GM19239 (cell line): ENCODE data around the gene EIF4E1B.
"Not testable (repeated sequence)": the region's sequence is repeated elsewhere in the genome, so short reads cannot be mapped to it uniquely, and the experiment has no call there.

ENCODE experiments used
- DNase-seq: peaks from one replicate; pipeline ENCODE4 v3.0.0; 2011; ENCODE audit warnings: low spot score; ENCODE audit not compliant: insufficient read length
- FAIRE-seq: peaks from 2 replicates; lab custom pipeline; 2011; peaks lifted over from hg19 to GRCh38; lab: Jason Lieb, UNC

Gene EIF4E1B, protein sequence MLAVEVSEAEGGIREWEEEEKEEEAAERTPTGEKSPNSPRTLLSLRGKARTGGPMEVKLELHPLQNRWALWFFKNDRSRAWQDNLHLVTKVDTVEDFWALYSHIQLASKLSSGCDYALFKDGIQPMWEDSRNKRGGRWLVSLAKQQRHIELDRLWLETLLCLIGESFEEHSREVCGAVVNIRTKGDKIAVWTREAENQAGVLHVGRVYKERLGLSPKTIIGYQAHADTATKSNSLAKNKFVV

DNA sequence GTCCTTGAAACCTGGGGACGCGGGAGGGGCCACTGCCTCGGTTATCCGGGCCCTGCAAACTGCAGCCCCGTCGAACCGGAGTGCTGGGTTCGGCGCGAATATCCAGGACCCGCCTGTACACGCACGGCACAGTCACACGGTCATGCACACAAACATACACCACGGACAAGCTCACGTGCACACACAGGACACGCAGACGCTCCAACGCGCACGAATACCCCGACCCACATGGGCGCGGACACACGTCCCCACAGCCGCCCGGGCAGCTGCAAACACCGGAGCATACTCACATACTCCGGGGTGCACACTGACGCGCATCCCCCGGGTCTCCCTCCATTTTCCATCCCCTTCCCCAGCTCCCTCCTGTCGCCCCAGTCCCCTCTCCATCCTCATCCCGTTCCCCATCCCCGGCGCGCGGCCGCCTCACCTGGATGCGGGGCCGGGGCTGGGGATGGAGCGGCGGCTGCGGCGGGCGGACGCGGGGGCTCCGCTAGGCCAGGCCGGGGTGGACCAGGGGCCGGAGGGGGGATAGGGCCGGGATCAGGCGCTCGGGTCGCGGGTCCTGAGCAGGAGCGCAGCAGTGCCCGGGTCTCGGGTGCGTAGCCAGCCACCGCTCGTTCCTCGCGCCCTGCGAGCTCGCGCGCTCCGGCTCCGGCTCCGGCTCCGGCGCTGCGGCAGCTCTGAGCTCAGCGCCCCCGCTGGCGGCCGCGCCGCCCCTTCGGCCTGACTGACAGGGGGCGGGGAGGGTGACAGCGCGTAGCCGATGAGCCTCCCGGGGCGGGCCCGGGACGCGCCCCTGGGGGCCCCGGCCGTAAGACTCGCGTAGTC, at the start of gene EIF4E1B, which contains the start of gene SNCB:
EIF4E1B (plus strand) TSS at position 823 of the 828 bp plus-strand sequence. CDS start 12,113 bp downstream, outside the sequence.
SNCB (minus strand) TSS at position 682 of the 828 bp plus-strand sequence. CDS start 880 bp downstream, outside the sequence.
- FAIRE-seq (no peak), DNase-seq (peak; percentile 52)

- FAIRE-seq (no peak), DNase-seq (no peak)
Measured at GRCh38 chr5:176581361-176581760, 49.1 kb upstream of the EIF4E1B start.

DNA sequence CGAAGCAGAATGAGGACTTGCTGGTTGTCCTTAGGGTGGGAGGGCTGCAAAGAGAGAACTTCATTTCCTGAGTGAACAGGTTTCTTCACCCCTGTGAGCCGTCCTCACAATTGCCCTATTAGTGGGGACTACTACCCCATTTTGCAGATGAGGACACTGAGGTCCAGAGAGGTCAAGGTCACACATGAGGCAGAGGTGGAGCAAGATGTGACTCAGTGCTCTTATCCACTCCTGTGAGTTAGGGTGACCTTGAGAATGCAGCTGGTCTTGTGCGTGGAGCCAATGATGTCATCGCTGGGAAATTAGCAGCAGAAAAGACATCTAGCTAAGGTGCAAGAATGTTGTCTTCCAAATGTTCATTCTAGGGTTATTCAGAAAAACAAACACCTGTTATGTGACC, 47.4 kb upstream of the EIF4E1B start:
- FAIRE-seq (no peak), DNase-seq (no peak)

DNA sequence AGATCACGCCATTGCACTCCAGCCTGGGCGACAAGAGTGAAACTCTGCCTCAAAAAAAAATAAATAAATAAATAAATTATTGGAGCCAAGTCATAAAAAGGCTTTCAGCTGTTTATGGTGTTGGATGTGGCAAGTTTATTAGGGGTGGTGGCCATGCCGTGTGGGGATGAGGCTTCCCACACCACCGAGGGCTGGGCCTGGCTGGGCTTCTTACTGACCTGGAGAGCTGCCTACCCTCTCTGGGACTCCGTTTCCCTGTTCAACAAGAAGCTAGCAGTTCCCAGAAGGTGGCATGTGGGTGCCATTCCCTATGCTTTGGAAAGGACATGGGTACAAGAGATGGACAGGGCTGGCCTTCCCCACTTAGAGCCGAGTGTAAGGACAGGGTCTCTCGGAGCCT, 43.1 kb upstream of the EIF4E1B start:
- DNase-seq (no peak), FAIRE-seq (no peak)

GRCh38 chr5:176588297-176588696, 42.2 kb upstream of the EIF4E1B start:
- no peak for DNase-seq
- FAIRE-seq: no peak

DNA sequence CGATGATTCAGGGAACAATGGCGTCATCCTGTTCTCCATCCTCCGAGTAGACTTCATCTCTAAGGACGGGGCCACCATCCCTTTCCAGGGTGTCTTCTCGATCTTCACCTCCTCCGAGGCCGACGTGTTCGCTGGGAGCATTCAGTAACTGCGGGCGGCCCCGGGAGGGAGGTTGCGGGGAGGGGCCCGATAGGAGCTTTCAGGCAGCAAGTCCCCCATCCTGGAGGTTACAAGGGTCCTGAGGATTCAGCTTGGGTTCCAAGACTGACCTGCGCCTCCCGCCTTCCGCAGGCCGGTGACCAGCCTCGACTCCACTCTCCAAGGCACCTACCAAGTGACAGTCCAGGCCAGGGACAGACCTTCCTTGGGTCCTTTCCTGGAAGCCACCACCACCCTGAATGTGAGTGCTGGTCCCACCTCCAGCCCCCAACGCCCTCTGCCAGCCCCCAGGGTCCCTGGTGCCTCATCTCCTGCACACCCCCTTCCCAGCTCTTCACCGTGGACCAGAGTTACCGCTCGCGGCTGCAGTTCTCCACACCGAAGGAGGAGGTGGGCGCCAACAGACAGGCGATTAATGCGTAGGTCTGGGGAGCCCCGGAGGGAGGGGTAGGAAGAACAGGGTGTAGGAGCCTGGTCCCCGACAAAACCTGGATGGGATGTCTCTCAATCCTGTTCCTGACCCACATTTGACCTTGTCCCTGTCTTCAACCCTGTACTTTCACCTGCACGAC, 41.3 kb upstream of the EIF4E1B start:
- no peak for DNase-seq

DNA sequence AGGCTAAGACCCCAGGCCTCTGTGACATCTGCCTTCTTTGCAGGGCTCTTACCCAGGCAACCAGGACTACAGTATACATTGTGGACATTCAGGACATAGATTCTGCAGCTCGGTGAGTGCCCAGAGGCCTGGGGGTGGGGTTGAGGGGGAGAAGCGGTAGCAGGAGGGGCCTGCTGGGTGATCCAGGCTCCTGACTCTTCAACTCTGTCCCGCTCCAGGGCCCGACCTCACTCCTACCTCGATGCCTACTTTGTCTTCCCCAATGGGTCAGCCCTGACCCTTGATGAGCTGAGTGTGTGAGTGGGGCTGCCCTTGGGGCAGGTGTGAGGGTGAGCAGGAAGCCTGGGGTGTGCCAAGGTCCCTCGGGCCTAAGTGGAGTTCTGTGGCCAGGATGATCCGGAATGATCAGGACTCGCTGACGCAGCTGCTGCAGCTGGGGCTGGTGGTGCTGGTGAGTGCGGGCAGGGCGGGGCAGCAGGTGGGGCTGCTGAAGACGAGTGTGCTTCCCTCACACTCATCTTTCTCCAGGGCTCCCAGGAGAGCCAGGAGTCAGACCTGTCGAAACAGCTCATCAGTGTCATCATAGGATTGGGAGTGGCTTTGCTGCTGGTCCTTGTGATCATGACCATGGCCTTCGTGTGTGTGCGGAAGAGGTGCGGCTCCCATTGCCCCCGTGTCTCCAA, 40.3 kb upstream of the EIF4E1B start:
- FAIRE-seq (no peak), DNase-seq (no peak)

More for the DNA sequence above, 41.3 kb upstream of the EIF4E1B start:
- no peak for FAIRE-seq

GRCh38 chr5:176591667-176592066, 38.8 kb upstream of the EIF4E1B start:
- DNase-seq, FAIRE-seq: not testable (repeated sequence)

- FAIRE-seq: no peak
- DNase-seq: no peak
Measured at GRCh38 chr5:176592573-176592972, 37.9 kb upstream of the EIF4E1B start.

- no peak for FAIRE-seq
- DNase-seq: no peak
Measured at GRCh38 chr5:176593273-176593869, 37.1 kb upstream of the EIF4E1B start.

- no peak for DNase-seq
- FAIRE-seq: no peak
Measured at GRCh38 chr5:176594554-176594953, 35.9 kb upstream of the EIF4E1B start.

DNA sequence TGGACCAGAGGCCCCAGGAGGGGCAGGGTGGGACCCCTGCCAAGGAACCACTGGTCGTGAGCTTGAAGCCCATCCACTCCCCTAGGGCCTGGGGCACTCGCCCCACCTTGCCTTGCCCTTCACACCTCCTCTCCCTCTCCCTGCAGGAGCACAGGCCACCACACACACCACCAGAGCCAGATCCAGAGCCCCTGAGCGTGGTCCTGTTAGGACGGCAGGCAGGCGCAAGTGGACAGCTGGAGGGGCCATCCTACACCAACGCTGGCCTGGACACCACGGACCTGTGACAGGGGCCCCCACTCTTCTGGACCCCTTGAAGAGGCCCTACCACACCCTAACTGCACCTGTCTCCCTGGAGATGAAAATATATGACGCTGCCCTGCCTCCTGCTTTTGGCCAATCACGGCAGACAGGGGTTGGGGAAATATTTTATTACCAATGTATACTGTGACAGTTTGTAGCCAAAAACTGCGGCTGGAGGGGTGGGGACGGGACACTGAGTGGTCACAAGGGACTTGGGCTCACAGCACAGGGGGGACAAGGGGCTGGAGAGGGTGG, 35.0 kb upstream of the EIF4E1B start:
- DNase-seq (no peak), FAIRE-seq (no peak)

- DNase-seq (no peak), FAIRE-seq (no peak)
Measured at GRCh38 chr5:176596069-176596644, 34.3 kb upstream of the EIF4E1B start.

GRCh38 chr5:176596689-176597416, 33.6 kb upstream of the EIF4E1B start:
- no peak for FAIRE-seq
- DNase-seq: peak; percentile 75

GRCh38 chr5:176597417-176598389, 32.8 kb upstream of the EIF4E1B start:
- DNase-seq (no peak), FAIRE-seq (no peak)

DNA sequence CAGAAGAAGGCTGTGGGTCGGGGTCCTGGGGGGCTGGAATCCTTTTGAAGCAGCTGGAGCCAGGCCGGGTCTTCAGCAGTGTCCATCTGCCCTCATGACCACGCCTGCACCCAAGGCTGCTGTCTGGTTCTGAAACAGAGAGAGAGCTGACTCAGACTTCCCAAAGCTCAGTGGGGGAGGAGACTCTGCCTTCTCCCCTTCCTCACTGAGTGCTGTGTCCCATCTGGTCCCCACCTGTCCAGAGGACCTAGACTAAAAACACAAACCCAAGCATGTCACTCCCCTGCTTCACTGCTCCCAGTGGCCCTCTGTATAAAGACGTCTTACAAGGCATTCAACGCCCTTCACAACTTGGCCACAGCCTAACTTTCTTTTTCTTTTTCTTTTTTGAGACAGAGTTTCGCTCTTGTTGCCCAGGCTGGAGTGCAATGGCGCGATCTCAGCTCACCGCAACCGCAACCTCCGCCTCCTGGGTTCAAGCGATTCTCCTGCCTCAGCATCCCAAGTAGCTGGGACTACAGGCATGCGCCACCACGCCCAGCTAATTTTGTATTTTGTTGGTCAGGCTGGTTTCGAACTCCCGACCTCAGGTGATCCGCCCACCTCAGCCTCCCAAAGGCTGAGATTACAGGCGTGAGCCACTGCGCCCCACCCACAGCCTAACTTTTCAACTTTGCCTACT, 30.6 kb upstream of the EIF4E1B start:
- FAIRE-seq, DNase-seq: not testable (repeated sequence)
